T-helper 22 cell (primary cell): Measurements from ENCODE around the gene CBFA2T2.

Source experiments
- DNase-seq: peaks from one replicate; pipeline ENCODE4 v3.0.0-alpha.2; 2020; ENCODE audit warnings: low read depth

CBFA2T2 gene

DNA sequence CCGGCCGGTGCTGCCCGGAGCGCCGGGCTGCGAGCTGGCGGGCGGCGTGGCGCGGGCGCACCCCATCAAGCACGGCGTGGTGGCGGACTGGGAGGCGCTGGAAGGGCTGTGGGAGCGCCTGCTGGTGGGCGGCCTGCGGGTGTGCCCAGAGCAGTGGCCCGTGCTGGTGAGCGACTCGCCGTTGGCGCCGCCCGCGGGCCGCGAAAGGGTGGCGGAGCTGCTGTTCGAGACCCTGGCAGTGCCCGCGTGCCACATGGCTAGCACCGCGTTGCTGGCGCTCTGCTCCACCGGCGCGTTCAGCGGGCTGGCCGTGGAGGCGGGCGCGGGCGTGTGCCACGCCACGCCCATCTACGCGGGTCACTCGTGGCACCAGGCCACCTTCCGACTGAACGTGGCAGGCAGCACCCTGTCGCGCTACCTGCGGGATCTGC lies 177.4 kb downstream of the CBFA2T2 start:
- DNase-seq = no peak

DNA sequence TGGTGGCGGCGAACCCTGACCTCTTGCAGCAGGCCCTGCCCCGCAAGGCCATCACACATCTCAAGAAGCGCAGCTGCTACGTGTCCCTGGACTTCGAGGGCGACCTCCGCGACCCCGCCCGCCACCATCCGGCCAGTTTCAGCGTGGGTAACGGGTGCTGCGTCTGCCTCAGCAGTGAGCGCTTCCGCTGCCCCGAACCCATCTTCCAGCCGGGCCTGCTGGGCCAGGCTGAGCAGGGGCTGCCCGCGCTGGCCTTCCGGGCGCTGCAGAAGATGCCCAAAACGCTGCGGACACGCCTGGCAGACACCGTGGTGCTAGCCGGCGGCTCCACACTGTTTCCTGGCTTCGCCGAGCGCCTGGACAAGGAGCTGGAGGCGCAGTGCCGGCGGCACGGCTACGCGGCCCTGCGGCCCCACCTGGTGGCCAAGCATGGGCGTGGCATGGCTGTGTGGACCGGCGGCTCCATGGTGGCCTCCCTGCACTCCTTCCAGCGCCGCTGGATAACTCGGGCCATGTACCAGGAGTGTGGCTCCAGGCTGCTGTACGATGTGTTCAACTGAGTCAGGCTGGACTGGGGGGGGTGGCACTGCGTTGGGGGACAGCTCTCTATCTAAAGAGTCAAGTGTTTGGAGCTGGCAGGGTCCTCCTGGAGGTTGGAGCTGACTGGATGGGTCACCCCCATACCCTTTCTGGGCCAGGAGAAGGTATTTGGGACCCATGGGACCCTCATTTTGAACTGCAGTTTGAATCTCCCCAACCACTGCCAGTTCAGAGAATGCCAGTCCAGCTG lies 178.0 kb downstream of the CBFA2T2 start:
- DNase-seq = peak; percentile 58

DNA sequence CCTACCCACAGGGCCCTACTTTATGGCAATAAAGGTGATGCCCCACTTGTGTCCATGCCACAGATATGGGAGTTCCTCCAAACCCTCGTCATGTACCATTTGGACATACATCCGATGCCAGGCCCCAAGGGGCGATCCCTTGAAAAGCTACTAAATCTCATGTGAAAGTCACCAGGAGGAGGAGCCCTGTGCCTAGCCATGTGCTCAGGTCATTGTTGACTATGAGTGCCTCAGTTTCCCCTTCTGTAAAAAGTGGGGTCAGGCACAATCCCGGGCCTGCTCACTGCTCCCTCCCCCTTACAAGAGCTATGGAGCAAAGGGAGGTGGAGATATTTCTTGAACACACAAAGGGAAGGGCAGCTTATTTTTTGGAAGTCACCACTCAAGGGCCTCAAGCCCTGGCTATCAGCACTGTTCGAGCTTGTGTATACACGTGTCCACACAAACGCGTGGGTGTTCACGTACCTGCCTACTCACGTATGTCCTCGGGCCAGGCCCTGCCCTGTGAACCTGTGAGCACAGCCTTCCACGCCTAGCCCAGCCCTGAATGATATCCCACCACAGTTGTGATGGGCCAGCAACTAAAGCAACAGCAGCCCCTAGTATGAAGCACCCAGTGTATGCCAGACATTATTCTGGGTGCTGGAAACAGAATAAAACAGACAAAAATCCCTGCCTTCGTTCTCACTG lies 178.7 kb downstream of the CBFA2T2 start:
- no peak for DNase-seq

DNA sequence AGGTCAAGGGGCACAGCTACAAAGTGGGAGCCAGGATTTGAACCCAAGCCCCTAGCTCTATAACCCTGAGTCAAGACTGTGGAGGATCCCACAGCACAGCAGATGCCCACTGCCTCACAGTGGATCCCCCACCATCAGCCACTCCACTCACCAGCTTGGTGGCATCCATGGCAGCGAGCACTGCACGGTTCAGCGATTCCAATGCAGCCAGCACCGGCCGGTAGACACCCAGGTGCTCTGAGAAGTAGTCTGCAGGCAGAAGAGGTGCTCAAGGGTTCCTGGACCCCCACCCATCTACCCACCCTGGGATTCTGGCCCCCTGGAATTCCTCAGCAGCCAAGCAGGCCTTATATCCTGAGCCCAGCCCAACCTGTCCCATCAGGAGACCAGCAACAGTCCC lies 179.3 kb downstream of the CBFA2T2 start:
- DNase-seq = no peak

DNA sequence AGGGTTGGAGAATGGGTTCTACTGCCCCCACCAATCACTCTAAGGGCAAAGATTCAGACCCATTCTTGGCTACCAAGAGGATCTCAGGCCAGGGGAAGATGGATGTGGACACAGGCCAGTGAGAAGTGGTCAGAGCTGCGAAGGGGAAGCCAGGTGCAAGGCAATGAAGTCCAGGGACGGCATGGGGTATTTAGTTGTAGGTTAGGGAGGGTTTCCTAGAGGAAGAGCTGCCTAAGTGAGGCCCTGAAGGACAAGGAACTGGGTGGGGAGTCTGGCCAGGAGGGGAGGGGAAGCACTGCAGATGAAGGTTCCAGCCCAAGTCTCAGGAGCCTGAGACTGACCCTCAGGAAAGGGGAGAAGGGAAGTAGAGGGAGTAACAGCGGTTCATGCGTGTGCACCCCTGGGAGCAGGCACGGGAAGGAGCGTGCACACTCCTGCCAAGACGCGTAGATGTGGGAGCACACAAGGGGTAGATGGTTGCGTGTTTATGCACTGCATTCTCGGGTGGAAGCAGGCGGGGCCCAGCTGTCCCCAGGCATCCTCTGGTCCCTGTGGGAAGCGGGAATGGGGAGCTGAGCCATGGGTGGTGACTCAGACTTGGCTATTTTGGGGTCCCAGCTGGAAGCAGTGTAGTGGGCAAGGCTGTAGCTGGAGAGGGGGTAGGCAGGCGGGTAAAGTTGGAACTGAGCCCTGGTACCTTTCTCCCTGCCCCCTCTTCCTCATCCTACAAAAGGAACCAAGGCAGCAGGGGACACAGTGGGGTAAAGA lies 180.2 kb downstream of the CBFA2T2 start:
- no peak for DNase-seq

DNA sequence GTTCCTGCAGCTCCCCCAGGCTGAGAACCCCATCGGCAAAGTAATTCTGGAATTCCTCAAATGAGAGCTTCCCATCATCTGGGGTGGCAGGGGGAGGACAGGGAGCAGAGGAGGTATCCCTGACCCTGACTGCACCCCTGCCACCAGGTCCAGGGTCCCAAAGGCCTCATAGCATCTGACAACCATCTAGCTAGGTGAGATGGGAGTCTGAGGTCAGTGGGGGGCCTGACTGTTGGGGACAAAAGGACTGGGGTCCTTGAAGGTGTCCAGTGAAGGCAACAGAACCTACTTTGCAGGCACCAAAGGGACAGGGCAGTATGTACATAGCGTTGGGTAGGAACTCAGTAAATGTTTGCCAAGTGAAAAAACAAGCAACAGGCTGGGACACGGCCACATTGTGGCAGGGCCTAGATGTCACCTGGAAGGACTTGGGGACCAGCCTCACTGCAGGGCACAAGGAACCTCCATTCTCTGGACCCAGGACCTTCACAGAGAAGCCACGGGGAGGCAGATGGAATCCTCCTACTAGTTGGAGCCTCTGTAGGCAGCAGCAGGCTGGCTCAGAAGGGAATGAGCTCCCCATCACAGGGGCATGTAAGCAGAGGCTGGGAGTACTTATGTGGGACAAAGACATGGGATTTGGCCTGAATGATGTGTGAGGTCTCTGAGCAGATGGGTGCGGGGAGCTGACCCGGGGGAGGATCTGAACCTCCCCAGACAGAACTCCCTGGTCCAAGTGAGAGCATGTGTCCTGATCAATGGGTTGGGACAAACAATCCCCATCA lies 181.0 kb downstream of the CBFA2T2 start:
- DNase-seq = no peak

- DNase-seq = no peak
Observed at GRCh38 chr20:33671573-33672288, 181.8 kb downstream of the CBFA2T2 start.

- DNase-seq = no peak
Observed at GRCh38 chr20:33672426-33673113, 182.7 kb downstream of the CBFA2T2 start.

GRCh38 chr20:33673114-33673409 lies 183.2 kb downstream of the CBFA2T2 start:
- no peak for DNase-seq

GRCh38 chr20:33673410-33674293 lies 183.8 kb downstream of the CBFA2T2 start:
- no peak for DNase-seq

DNA sequence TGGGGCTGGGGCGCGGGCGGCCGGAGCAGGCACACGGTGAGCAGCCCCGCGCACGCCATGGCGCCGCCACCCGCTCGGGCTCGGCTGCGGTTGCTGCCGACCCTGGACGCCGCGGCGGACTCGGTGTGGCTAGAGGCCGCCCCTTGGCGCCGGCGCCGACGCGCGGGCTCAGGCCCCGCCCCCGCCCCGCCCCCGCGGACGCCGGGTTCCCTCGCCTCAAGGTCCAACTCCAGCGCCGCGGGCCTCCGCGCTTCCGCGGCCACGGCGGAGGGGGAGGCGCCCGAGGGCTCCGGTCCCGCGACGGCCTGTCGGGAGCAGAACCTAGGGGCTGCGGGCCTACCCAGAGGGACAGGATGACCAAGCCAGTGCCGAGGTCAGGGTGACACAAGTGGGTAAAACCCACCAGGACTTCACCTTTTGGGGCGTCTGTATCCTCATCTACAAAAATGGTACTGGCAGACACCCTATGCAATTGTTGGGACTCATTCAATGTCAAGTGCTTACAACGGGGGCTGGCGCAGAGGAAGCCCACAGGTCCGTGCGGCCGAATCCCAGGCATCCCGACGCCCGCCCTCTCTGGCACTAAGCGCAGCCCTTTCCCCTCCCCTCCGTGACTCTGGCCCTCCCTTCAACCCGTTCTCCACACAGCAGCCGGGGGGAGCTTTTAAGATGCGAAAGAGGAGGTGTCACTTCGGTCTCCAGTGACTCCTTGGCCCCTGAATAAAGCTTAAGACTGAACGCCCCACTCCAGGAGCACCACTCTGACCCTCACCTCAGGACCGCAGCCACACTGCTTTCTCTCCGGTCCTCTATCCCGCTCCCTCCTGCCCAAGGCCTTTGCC lies 184.6 kb downstream of the CBFA2T2 start, which contains the start of gene NECAB3:
Gene NECAB3 (minus strand): TSS at position 135 of the 842 bp plus-strand sequence. CDS start 76 bp downstream, at position 59.
- no peak for DNase-seq

DNA sequence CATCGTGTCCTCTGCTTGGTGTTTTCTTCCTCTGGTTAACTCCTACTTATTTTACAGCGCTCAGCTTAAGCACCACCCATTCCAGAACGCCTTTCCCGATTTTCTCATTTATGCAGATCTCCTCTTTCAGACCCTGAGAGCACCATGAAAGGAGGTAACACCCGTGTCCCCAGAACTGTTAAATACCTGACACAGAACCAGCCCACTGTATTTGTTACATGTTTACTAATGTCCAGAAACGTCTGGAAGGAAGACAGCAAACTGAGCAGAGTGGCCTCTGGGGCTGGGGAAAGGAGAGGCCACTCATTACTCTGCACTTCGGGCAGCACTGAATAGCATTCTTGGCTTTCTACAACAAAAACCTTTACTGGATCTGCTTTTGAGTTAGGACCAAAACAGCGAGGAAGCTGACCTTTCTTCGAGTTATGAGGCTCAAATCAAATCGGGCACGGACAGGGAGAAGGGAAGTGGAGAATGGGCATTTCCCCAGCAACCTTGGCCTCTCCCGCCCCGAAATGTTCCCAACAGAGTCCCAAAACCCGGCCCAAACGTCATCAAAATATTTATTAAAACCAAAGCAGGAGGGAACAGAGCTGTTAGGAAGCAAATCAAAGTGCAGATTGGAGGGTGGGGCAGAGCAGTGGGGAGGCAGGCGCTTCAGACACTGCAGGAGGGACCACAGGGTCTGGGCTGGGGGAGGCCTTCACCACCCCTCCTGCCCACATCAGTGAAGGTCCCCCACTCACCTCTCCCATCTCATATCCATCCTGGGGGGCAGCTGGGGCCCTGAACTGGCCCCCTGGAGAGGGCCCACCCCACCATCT lies 185.5 kb downstream of the CBFA2T2 start:
- DNase-seq = no peak

DNA sequence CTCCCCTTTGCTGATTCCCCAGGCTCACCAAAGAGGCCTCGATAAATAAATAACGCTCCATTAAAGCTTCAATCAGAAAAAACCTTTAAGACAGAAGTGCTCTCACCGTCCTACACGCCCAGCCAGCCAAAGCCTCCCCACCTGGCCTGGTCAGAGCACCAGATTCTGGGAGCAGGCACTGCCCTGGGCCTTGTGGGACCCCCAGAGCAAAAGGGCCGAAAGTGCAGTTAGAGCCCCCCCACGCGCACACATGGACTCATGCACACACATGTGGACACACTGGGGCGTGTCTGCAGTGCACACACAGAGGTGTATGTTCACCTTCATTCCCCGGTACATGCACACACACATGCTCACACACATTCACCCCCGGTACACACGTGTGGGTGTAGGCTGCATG lies 186.2 kb downstream of the CBFA2T2 start:
- DNase-seq = no peak

- DNase-seq = no peak
Observed at GRCh38 chr20:33676652-33677645, 187.1 kb downstream of the CBFA2T2 start.

DNA sequence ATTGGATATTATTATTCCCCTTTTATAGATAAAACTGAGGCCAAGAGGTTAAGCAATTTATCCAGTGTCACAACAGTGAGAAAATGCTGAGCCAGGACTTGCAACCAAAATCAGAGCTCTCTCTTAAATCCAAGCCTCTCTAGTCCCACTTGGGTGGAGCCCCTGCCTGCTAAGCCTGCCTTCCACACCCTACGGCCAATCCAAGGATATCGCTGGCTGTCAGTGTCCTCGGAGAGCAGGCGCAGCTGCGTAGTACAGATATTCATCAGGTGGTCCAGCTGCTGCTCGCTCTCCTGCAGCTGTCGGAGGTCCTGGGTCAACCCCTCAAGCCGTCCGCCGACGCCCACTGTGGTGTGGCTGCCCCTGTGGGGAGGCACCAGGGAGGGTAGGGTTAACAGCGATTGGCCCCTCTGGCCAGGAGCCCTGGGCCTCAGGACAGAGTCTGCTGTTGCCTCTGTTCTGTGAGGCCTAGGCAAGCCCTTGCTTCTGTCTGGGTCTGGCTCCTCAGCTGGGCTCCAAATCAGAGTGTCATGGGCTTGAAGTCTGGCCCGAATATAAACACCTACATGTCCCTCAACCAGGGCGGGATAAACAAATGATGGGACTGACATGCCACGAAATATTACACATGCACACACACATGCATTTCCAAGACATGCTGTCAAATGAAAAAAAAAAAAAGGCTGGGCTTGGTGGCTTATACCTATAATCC lies 188.3 kb downstream of the CBFA2T2 start:
- DNase-seq = no peak
